A172 (cell line): Measurements from ENCODE around the gene APOM. TPM values are rescaled to one million over a fixed set of nuclear protein-coding genes. Genes with fewer than 3 reads are reported as not detected.
A peak's percentile ranks its signal among the peaks of the same experiment; 100 is the strongest.

Experiments used
- DNase-seq: peaks from one replicate; pipeline ENCODE4 v3.0.0-alpha.2; 2015; ENCODE audit warnings: low spot score
- total RNA-seq: library from RNA; depleted of rRNA; stranded (reverse); fragments of >200 nt; shearing (Covaris generic); gene quantifications from 2 replicates; pipeline ENCODE4 v1.2.3, GENCODE V29; 2014

Gene APOM
- total RNA-seq, 1 experiment from 2014 or later, result 4.2 TPM

- DNase-seq, result no peak
Observed at GRCh38 chr6:31658158-31658688, 2.5 kb downstream of the APOM start.

GRCh38 chr6:31658983-31659648 lies 3.4 kb downstream of the APOM start:
- no peak for DNase-seq

- no peak for DNase-seq
Observed at GRCh38 chr6:31659649-31660380, 4.1 kb downstream of the APOM start.

GRCh38 chr6:31660381-31661261 lies 4.9 kb downstream of the APOM start, which contains the start of gene C6orf47:
Gene C6orf47 (minus strand): TSS chr6:31660778. CDS start chr6:31659947, 831 bp downstream.
- peak; percentile 64 for DNase-seq

GRCh38 chr6:31661262-31662123 lies 5.8 kb downstream of the APOM start:
- no peak for DNase-seq

GRCh38 chr6:31662124-31662723 lies 6.5 kb downstream of the APOM start:
- no peak for DNase-seq

- no peak for DNase-seq
Observed at GRCh38 chr6:31663126-31663960, 7.6 kb downstream of the APOM start.

GRCh38 chr6:31663961-31664789 lies 8.5 kb downstream of the APOM start:
- peak; percentile 87 for DNase-seq

- peak; percentile 88 for DNase-seq
Observed at GRCh38 chr6:31664790-31665500, 9.3 kb downstream of the APOM start, which contains the start of gene GPANK1. Gene GPANK1 (minus strand): TSS chr6:31664997. CDS start chr6:31664478, 519 bp downstream.

- peak; percentile 96 for DNase-seq
Observed at GRCh38 chr6:31665501-31666336, 10.0 kb downstream of the APOM start, which contains the start of gene CSNK2B. Gene CSNK2B (plus strand): TSS chr6:31666080. CDS start chr6:31666832, 752 bp downstream.

- no peak for DNase-seq
Observed at GRCh38 chr6:31666337-31666965, 10.8 kb downstream of the APOM start.

GRCh38 chr6:31669676-31670075 lies 14.0 kb downstream of the APOM start, which contains the start of gene LY6G5B:
Gene LY6G5B (plus strand): TSS chr6:31669976. CDS start chr6:31670951, 975 bp downstream.
- no peak for DNase-seq

- no peak for DNase-seq
Observed at GRCh38 chr6:31676322-31676903, 20.7 kb downstream of the APOM start.

- no peak for DNase-seq
Observed at GRCh38 chr6:31676904-31677303, 21.2 kb downstream of the APOM start.

GRCh38 chr6:31677955-31678354 lies 22.3 kb downstream of the APOM start:
- no peak for DNase-seq
